Measurements from ENCODE around the gene EXOSC3.

DNA sequence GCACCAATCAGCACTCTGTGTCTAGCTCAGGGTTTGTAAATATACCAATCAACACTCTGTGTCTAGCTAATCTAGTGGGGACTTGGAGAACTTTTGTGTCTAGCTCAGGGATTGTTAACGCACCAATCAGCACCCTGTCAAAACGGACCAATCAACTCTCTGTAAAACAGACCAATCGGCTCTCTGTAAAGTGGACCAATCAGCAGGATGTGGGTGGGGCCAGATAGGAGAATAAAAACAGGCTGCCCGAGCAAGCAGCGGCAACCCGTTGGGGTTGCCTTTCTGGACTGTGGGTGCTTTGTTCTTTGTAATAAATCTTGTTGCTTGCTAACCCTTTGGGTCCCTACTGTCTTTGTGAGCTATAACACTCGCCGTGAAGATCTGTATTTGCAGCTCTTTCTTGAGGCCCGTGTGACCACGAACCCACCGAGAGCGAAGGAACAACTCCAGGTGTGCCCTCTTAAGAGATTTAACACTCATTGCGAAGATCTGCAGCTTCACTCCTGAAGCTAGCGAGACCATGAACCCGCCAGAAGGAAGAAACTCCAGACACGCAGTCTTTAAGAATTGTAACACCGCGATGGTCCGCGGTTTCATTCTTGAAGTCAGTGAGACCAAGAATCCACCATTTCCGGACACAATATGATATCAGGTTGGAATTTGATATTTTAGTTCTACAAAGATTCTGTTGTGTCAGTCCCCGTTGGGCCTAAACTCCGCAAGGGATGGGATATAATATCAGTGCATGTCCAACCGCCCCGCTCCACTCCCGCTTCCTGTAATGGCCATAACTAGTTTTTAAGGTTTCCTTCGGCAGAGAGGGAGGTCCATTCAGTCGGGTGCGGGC, 32.0 kb downstream of the EXOSC3 start:
- TF ChIP-seq, protein P1, sequence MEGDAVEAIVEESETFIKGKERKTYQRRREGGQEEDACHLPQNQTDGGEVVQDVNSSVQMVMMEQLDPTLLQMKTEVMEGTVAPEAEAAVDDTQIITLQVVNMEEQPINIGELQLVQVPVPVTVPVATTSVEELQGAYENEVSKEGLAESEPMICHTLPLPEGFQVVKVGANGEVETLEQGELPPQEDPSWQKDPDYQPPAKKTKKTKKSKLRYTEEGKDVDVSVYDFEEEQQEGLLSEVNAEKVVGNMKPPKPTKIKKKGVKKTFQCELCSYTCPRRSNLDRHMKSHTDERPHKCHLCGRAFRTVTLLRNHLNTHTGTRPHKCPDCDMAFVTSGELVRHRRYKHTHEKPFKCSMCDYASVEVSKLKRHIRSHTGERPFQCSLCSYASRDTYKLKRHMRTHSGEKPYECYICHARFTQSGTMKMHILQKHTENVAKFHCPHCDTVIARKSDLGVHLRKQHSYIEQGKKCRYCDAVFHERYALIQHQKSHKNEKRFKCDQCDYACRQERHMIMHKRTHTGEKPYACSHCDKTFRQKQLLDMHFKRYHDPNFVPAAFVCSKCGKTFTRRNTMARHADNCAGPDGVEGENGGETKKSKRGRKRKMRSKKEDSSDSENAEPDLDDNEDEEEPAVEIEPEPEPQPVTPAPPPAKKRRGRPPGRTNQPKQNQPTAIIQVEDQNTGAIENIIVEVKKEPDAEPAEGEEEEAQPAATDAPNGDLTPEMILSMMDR (conservative IDR thresholded peaks at IDR 0.05; ENCODE audit: low read length): no peak
- TF ChIP-seq EZH2phosphoT487 (IDR thresholded peaks at IDR 0.05; ENCODE audit: borderline replicate concordance, low read depth, low read length): no peak

Data from OCI-LY7 (cell line).